Measurements from ENCODE around the gene NUP93.

NUP93 gene

GRCh38 chr16:56849690-56850680 lies 120.1 kb downstream of the NUP93 start:
- no peak overlapping the region for H3K4me3 ChIP-seq (replicated peaks; ENCODE audit: low read depth, low read length)
- peak; percentile 31 for DNase-seq (ENCODE audit: low read depth)
- no peak for TF ChIP-seq CTCF (IDR thresholded peaks at IDR 0.05; ENCODE audit: low read length, missing control alignments)

GRCh38 chr16:56851671-56852400 lies 121.9 kb downstream of the NUP93 start:
- H3K4me3 ChIP-seq (replicated peaks; ENCODE audit: low read depth, low read length) = no peak overlapping the region
- peak; percentile 58 for TF ChIP-seq CTCF (IDR thresholded peaks at IDR 0.05; ENCODE audit: low read length, missing control alignments)
- peak; percentile 52 for DNase-seq (ENCODE audit: low read depth)

- no peak overlapping the region for H3K4me3 ChIP-seq (replicated peaks; ENCODE audit: low read depth, low read length)
- TF ChIP-seq CTCF (IDR thresholded peaks at IDR 0.05; ENCODE audit: low read length, missing control alignments) = no peak
- DNase-seq (ENCODE audit: low read depth) = no peak
Observed at GRCh38 chr16:56852401-56852730, 122.4 kb downstream of the NUP93 start.

DNA sequence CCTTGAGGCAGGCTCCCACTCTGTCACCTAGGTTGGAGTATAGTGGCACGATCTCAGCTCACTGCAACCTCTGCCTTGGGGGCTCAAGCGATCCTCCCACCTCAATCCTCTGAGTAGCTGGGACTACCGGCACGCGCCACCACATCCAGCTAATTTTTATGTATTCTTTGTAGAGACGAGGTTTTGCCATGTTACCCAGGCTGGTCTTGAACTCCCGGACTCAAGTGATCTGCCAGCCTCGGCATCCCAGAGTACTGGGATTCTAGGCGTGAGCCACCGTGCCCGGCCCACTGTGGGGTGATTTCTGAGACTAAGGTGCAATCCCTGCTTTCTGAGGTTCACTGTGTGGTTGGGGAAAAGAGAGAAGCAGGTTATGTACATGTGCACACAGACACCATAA lies 123.0 kb downstream of the NUP93 start:
- DNase-seq (ENCODE audit: low read depth) = no peak
- H3K4me3 ChIP-seq (replicated peaks; ENCODE audit: low read depth, low read length) = no peak overlapping the region
- TF ChIP-seq CTCF (IDR thresholded peaks at IDR 0.05; ENCODE audit: low read length, missing control alignments) = no peak

DNA sequence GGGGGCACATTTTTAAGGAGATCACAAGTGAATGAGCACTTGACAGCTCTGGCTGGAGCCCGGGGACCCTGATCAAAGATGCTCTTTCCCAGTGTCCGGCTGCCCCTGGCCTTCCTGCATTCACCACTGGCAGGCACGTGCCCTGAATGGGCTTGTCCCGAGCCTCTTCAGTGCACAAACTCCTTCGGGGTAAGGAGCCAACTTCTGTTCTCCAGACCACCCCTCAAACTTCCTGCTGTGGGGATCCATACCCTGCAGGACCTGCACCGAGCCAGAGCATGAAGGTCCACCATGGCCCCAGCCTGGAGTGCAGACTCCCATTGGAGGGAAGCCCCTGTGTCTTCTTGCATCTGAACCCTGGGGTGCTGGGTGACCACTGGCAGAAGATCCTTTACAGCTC lies 125.3 kb downstream of the NUP93 start:
- DNase-seq (ENCODE audit: low read depth) = no peak
- TF ChIP-seq CTCF (IDR thresholded peaks at IDR 0.05; ENCODE audit: low read length, missing control alignments) = no peak
- H3K4me3 ChIP-seq (replicated peaks; ENCODE audit: low read depth, low read length) = no peak overlapping the region

DNA sequence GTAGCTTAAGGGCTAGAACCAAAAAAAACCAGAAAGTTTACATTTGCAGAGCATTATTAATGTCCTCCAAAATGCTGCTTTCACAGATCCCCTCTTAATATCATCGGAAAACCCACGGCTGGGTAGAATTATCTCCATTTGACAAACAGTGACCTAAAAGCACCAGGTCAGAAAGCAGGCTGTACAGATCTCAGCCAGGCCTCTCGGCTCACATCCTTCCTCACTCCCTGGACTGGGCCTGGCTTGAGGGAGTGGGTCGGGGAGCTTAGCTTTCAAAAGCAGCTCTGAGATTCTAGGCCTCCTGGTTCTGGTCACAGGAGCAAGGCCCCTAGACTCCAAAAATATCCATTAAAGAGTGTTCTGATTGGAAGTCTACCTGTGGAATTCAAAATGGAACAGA lies 126.0 kb downstream of the NUP93 start:
- no peak for DNase-seq (ENCODE audit: low read depth)
- no peak for TF ChIP-seq CTCF (IDR thresholded peaks at IDR 0.05; ENCODE audit: low read length, missing control alignments)
- H3K4me3 ChIP-seq (replicated peaks; ENCODE audit: low read depth, low read length) = no peak overlapping the region
